GM19328 (cell line): ENCODE results near the gene SERPINI1.
"Not testable (repeated sequence)": the region's sequence is repeated elsewhere in the genome, so short reads cannot be mapped to it uniquely, and the experiment has no call there.

Experiments used
- ATAC-seq: cut with Tn5 transposase; IDR thresholded peaks from one replicate; pipeline ENCODE4 v1.9.1; 2021; ENCODE audit warnings: mild to moderate bottlenecking, moderate library complexity; ENCODE audit not compliant: unreplicated experiment

SERPINI1 gene

DNA sequence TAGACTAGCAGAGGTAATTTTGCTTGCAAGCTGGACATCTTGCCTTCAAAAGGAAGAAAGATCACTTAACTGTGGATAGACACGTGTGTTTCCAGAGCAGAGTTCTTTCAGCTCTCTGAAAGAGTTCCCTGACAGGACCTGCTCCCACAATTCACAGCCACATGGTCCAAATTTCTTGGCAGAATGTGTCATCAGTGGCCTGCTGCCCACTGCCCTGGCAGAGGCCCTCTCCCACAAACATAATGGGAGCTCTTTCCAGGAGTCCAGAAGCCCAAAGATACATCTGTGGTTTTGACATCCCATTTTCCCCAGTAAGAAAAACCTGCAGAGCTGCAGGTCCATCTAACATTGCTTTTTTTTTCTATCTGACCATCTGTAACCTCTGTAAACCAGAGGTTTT is 48.3 kb downstream of the SERPINI1 start:
- ATAC-seq: no peak

DNA sequence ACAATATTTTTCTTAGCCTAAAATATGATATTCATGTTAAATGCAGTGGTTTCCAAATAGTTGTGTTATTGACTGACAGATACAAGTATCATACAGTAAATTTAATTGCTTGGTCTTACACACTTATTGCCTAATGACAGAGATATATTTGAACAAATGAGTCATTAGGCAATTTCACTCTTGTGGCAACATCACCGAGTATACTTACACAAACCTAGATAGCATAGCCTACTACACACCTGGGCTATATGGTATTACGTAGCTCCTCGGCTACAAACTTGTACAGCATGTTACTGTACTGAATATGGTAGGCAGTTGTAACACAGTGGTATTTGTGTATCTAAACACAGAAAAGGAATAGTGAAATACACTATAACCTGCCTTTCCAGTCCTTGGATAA is 50.3 kb downstream of the SERPINI1 start:
- ATAC-seq: no peak

DNA sequence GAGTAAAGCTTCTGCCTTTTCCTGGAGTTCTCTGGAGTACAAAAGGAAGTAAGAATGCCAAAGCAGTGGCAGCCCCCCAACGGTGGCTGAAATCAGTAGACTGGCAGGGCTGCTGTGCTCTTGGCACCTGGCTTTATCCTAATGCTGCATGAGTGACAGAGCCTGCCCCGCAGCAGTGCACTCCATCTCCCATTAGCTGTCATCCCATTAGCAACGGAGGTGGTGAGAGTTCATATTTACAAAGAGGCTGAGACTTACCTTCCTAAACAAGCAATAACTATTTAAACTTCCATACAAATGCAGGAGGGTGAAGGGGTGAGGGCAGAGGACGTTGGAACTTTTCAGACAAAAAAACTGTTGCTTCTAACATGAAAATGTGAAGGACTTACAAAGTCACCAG is 51.9 kb downstream of the SERPINI1 start:
- no peak for ATAC-seq

DNA sequence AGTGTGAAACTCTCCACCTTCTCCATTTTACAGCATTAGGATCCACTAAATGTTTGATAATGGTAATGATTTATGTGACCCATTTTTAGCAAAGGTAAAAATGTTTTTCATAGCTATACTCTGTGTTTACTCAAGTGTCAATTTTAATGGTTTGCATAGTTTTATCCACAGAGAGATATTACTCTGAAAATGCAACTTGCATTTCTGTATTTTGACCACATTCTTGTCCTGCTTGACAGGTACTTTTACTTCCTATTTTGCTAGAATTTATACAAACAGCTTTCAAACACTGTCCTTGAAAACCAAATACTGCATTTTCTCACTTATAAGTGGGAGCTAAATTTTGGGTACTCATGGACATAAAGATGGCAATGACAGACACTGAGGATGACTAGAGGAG is 62.9 kb downstream of the SERPINI1 start:
- peak; percentile 82 for ATAC-seq

DNA sequence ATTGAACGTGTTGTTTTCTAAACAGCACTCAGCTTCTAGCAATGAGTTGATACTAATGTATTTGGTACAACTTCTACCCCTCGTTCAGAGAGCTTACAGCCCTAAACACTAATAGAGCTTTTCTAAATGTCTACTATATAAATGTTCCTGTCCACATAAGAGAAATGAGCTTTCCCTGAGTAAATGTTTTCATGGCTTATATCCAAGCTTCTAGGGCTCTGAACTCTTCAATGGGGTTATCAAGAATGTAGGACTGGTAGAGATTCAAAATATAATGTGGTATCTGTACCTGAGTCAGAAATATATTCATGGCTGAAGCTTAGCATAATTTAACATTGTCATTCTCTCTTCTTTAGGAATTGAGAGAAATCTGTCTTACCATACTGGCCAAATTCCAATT is 73.4 kb downstream of the SERPINI1 start:
- no peak for ATAC-seq

DNA sequence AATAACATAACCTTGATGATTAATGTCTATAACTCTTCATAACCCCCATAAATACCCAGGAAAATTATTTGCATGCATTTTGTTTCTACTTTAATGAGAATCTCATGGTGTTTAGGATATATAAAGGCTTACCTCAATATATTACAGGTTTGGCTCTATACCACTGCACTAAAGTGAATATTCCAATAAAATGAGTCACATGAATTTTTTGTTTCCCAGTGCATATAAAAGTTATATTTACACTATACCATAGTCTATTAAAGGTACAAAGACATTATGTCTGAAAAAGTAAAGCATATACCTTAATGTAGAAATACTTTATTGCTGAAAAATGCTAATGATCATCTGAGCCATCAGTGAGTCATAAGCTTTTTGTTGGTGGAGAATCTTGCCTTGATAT is 74.7 kb downstream of the SERPINI1 start:
- ATAC-seq: no peak

DNA sequence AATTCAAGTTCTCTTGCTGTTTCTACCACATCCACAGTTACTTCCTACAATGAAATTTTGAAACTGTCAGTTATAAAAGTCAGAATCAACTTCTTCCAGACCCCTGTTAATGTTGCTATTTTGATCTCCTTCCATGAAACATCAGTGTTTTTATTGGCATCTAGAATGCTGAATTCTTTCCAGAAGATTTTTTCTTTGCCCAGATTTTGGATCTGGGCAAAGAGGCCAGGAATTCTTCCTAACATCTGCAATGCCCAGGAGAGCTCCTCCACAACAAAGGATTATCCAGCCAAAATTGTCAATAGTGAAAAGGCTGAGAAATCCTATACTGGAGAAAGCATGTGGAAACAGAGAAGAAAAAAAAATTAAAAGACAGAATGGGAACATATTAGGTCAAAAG is 75.5 kb downstream of the SERPINI1 start:
- ATAC-seq: no peak

DNA sequence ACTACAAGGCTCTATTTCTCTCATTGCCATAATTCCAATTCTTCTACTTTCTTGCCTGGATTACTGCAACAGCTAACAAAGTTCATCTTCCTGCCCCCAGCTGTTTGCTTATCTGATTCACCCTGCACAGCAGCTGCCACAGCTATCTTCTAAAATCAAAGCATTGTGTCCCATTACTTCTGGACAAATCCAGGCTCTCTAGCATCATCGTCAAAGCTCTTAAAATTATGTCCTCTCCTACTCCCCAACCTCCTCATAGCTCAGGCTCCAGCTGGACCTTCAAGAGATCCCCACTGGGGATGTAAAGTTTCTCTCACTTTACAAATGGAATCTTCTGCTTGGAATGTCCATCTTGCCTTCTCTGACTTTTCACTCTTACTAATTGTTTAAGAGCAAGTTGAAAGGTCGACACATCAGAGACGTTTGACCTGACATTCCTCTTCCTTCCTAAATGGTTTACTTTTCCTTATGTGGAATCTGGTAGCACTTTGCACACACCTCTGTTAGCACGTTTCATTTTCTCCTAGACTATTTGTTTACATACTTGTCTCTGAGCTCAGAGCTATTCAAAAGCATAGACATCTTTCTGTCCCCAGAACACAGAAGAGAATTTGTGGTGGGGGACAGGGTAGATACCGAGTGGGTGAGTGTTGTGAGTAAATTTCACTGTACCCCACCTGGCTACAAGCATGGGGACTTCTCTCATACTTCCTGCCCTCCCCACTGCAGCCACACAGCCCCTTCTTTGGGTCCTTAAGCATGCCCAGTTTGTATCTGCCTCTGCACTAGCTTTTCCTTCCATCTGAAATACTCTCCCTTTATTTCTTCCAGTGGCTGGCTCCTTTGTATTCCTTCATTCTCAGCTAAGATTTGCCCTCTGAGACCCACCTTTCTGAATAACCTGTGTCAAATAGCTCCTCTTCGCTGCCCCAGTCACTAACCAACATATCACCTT is 77.9 kb downstream of the SERPINI1 start:
- no peak for ATAC-seq

DNA sequence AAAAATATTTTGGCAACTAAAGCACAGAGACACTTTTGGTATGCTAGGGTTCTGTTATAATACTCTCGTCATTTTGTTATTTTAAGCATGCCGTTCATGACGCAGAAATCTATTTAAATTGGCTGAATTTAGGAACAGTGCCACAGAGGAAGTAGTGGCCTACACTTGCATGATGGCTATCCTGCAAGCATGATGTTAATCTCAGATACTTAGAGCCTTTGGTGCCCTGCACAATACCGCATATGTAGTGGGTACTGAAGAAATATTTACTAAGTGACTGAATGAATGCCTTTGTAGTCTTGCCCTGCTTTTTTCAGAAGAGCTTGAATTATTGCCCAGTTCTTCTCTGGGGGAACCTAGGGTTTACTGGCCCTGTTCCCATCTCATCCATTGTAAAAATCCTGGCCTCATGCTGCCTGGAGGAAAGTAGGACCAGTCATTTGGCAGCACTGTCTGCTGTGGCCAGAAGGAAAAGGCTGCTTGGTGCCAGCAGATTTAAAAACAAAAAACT is 79.0 kb downstream of the SERPINI1 start:
- ATAC-seq: no peak

DNA sequence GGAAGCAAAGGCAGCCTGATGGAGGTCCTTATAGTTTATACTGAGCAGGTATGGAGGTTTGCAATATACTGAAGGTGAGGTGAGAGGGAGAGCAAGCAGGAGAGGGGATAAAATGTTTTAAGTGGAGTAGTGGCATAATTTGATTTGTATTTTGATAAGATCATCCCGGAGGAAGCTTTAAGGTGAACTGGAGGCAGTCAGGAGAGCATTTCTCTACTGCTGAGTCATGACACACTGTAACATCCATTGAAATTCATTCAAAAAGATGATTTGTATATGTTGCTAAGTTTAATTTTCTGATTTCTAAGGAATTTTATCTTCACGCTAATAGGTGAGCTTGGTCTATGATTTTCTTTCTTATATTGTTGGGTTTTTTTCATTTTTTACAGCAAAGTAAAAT is 81.4 kb downstream of the SERPINI1 start:
- no peak for ATAC-seq

DNA sequence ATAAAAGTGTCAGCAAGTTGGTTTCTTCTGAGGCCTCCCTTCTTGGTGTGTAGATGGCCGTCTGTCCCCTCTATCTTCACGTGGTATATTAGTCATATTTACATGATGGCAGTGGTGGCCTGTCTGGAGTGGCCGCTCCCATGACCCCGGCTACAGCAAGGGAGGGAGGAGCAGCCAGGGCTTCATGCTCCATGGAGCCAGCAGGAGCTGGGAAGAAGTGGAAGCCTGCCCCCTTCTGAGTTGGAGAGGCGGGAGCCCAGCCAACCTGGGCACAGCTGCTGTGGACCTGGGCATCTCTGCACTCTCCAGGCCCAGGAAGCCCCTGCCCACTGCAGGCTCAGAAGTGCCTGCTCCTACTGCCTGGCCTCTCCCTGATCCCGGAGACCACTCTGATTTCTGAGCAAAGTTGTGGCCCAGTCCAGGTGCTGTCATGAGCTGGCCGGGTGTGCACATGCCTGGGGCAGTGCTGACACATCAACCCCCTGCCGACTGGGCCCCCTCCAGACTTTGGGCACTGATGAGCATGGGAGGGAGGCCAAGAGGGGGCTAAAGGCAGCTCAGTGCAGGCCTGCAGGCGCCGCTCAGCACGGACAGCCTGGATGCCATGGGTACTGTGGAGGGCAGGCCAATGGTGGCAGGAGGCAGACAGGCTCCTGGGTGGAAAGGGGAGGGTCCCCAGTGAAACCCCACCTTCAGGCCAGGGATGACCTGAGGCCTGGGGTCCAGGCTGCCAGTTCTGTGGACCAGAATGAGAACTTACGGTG is 84.8 kb downstream of the SERPINI1 start:
- ATAC-seq: no peak

DNA sequence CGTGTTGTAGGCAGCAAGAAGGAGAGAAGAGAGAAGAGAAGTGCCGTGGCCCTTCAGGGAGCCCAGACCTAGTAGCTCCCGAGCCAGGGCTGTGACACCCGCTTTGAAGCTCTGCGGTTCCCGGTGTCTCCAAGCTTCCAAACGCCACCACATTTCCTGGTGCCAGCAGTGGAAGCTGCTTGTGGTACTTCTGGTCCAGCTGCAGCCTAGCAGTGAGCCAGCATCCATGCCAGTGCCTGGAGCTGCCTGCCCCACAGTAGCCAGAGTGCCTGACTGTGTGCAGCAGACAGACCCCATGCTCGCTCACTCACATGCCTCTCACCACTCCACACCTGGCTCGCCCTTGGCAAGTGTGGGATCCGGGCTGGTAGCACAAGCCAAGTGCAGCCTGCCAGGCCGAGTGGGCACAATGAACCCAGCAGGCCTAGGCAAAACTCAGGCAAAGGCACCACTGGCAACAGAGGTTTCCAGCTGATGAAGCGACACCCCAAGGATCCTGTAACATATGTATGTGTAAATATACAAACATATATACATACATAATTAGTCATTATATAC is 85.8 kb downstream of the SERPINI1 start:
- ATAC-seq: no peak

DNA sequence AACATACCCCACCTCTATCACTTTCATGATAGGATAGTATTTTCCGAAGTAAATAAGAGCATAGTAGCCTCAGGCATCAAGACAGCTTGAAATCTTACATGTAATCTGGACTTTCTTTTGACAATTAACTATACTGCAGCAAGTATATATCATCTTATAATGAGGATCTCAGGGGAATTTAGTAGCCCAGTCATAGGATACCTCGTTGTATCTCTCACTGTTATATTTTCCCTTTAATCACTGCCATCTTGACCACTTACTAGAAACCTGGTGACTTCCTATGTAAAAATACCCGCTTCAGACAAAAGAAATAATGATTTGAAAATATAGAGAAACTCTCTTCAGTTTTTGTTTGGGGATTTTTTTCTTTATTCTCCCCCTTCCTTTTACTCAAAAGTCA is 88.2 kb downstream of the SERPINI1 start:
- no peak for ATAC-seq

DNA sequence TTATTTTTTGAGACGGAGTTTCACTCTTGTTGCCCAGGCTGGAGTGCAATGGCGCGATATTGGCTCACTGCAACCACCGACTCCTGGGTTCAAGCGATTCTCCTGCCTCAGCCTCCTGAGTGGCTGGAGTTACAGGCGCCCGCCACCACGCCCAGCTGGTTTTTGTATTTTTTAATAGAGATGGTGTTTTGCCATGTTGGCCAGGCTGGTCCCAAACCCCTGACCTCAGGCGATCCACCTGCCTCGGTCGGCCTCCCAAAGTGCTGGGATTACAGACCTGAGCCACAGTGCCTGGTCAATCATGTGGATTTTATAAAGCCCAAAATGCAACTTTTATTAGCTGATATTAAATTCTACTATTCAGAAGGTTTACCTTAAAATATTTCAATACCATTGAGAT is 92.1 kb downstream of the SERPINI1 start:
- not testable (repeated sequence) for ATAC-seq

DNA sequence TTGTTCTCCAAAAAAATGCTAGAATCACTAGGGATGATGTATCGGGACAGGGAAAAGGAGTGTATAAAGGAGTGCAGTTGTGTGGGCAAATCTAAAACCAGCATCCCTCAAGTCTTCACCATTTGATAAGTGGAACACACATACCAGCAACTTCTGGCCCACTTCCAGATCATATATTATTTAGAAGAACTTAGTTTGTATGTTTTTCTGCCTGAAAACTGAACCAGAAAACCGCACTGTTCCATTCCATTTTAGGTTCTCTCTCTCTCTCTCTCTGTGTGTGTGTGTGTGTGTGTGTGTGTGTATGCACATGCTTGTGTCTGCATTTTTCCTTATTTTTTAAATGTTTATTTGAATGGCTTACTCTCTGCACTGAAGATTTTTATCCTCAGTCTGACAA is 93.5 kb downstream of the SERPINI1 start:
- ATAC-seq: no peak

DNA sequence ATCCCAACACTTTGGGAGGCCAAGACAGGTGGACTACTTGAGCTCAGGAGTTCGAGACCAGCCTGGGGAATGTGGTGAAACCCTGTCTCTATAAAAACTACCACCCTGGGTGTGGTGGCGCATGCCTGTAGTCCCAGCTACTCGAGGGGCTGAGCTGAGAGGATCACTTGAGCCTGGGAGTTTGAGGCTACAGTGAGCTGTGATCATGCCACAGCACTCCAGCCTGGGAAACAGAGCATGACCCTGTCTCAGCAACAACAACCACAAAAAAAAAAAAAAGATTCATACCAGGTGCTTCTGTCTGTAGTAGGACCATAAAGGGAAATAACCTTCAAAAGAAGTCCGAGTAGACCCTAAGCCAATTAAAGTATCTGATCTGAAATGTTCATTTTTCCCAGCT is 94.5 kb downstream of the SERPINI1 start:
- ATAC-seq: no peak

DNA sequence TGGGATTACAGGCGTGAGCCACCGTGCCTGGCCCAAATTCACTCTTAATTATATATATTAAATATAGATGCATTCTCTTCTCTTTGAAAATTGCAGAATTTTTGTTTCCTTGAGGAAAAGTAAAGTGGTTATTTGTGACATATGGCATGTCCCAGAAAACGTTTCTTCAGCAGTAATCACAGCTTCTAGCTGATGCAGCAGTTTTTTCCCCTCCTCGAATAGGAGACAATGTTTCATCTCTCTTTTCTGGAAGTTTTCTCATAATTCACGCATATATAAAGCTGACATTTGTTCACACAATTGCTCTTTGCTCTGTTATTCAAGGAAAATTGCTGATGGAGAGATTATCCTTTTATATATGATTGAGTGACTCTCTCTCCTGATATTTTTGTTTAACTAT is 99.8 kb downstream of the SERPINI1 start:
- ATAC-seq: no peak

DNA sequence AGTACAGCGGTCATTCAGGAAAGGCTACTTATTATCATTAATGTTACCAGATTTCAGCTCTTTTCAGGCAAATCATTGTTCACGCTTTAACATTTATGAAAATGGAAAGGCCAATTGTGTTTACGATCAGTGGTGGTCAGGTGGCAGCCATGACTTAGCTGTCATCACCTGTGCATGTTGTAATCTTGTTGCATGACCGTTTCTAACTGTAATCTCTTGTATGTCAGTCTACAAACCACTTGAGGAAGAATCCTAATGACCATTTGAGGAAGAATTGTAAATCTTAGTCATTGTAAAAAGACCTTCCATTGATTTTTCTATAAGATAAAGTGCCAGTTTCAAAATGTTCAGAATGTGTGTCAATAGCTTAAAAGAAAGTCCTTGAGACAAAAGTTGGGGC is 100.4 kb downstream of the SERPINI1 start:
- no peak for ATAC-seq

DNA sequence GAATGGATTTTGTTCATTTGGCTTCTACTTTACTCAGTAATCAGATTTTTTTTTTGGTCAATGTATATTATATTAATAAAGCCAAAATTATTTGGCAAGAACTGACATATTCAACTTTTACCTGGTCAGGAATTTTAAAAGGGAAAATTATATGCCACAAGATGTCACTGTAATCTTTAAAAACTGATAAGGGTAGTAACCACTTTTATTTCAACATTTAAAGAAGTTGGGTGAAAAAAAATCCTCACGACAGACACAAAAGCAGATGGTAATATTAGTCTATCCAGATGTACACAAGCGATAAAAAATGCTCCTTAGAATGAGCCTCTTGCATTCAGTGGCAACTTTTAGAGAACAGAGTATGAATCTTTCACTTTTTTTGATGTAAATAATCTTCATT is 101.9 kb downstream of the SERPINI1 start:
- no peak for ATAC-seq

DNA sequence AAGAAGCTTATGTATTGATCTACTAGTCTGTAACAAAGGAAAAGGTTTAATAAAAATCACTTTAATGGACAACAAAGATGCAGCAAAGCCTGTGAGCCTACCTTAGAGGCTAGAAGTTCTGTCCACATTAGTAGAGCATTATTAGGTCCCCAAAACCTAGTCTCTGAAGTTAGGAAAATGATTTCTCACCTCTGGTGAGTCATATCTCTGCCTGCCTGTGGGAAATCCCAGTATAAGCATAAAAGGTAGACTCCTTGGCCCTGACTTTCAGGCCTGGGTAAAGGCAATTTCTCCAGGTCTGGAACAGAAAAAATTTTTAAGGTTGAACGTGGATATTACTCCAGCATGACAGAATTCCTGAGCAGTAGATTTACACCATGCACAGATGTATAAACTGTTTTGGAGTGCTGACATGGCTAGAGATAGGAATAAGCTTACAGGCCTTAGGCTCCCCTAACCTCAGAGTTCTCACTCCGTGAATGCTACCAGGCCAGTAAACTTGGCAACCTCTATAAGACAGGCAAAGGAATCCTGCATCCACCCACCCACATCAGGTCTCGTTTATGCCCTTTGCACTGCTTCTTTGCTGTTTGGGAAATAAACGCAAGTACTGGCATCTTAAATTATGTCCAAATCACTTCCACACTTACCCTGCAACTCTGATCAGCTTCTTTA is 104.1 kb downstream of the SERPINI1 start:
- no peak for ATAC-seq

DNA sequence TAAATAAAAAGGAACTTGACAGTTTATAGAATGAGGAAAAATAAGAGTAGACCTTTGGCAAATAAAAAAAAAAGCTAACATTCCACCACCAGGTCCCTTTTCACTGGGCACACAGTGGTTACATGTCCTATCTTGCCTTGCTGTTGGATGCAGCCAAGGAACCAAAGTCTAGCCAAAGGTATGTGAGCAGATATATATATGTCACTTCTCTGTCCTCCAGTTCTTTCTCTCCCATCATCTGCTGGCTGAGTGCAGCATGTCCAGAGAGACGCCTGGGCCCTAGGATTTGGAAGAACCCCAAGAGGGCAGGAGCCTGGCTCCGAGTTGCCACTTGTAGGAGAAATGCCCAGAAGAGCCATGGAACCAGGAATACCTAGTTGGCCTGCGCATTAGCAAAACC is 104.7 kb downstream of the SERPINI1 start:
- ATAC-seq: no peak
